ENCODE results near the gene PACRG. TPM values are rescaled to one million over a fixed set of nuclear protein-coding genes. Genes with fewer than 3 reads are reported as not detected.

PACRG gene
- polyA plus RNA-seq, 3 donors, result 14.2 to 16.6 (median 16.4) TPM

- peak in 5 of 11 donors; percentile 48 to 71 (median 56) for DNase-seq (ENCODE audit: extremely low read depth in 1 of 11, low read depth in 9 of 11, low spot score in 4 of 11)
Observed at GRCh38 chr6:163338671-163339405, 611.1 kb downstream of the PACRG start.

- DNase-seq (ENCODE audit: extremely low read depth in 1 of 11, low read depth in 9 of 11, low spot score in 4 of 11), result no peak
Observed at GRCh38 chr6:163339466-163339865, 611.7 kb downstream of the PACRG start.

GRCh38 chr6:163340201-163340887 is 612.6 kb downstream of the PACRG start:
- DNase-seq (ENCODE audit: extremely low read depth in 1 of 11, low read depth in 9 of 11, low spot score in 4 of 11), result no peak

GRCh38 chr6:163341224-163342061 is 613.7 kb downstream of the PACRG start:
- DNase-seq (ENCODE audit: extremely low read depth in 1 of 11, low read depth in 9 of 11, low spot score in 4 of 11), result no peak

GRCh38 chr6:163342571-163343539 is 615.1 kb downstream of the PACRG start:
- no peak for DNase-seq (ENCODE audit: extremely low read depth in 1 of 11, low read depth in 9 of 11, low spot score in 4 of 11)

- no peak for DNase-seq (ENCODE audit: extremely low read depth in 1 of 11, low read depth in 9 of 11, low spot score in 4 of 11)
Observed at GRCh38 chr6:163343609-163344008, 615.8 kb downstream of the PACRG start.

- DNase-seq (ENCODE audit: extremely low read depth in 1 of 11, low read depth in 9 of 11, low spot score in 4 of 11), result no peak
Observed at GRCh38 chr6:163344411-163344810, 616.6 kb downstream of the PACRG start.

GRCh38 chr6:163345931-163346330 is 618.2 kb downstream of the PACRG start:
- DNase-seq (ENCODE audit: extremely low read depth in 1 of 11, low read depth in 9 of 11, low spot score in 4 of 11), result no peak

GRCh38 chr6:163346497-163346961 is 618.8 kb downstream of the PACRG start:
- DNase-seq (ENCODE audit: extremely low read depth in 1 of 11, low read depth in 9 of 11, low spot score in 4 of 11), result no peak

- DNase-seq (ENCODE audit: extremely low read depth in 1 of 11, low read depth in 9 of 11, low spot score in 4 of 11), result no peak
Observed at GRCh38 chr6:163347021-163347446, 619.3 kb downstream of the PACRG start.

GRCh38 chr6:163348789-163349680 is 621.3 kb downstream of the PACRG start:
- no peak for DNase-seq (ENCODE audit: extremely low read depth in 1 of 11, low read depth in 9 of 11, low spot score in 4 of 11)

- DNase-seq (ENCODE audit: extremely low read depth in 1 of 11, low read depth in 9 of 11, low spot score in 4 of 11), result no peak
Observed at GRCh38 chr6:163349696-163350095, 621.9 kb downstream of the PACRG start.

- DNase-seq (ENCODE audit: extremely low read depth in 1 of 11, low read depth in 9 of 11, low spot score in 4 of 11), result no peak
Observed at GRCh38 chr6:163351013-163351412, 623.2 kb downstream of the PACRG start.

- DNase-seq (ENCODE audit: extremely low read depth in 1 of 11, low read depth in 9 of 11, low spot score in 4 of 11), result no peak
Observed at GRCh38 chr6:163352011-163352685, 624.4 kb downstream of the PACRG start.

GRCh38 chr6:163352966-163353365 is 625.2 kb downstream of the PACRG start:
- DNase-seq (ENCODE audit: extremely low read depth in 1 of 11, low read depth in 9 of 11, low spot score in 4 of 11), result no peak

GRCh38 chr6:163354085-163354484 is 626.3 kb downstream of the PACRG start:
- DNase-seq (ENCODE audit: extremely low read depth in 1 of 11, low read depth in 9 of 11, low spot score in 4 of 11), result no peak

Measured in renal cortex interstitium (tissue), 11 donors.